C4-2B (cell line): Measurements from ENCODE around the gene LIG3.

Source experiments
- ZFX ChIP-seq: fragments of 450-650 bp; IDR thresholded peaks from 2 replicates; pipeline ENCODE4 v1.6.1; 2017
- TF ChIP-seq, protein P1 (sequence below): fragments of 450-650 bp; conservative IDR thresholded peaks from 2 replicates; pipeline ENCODE4 v1.5.1; 2017; ENCODE audit warnings: mild to moderate bottlenecking

DNA sequence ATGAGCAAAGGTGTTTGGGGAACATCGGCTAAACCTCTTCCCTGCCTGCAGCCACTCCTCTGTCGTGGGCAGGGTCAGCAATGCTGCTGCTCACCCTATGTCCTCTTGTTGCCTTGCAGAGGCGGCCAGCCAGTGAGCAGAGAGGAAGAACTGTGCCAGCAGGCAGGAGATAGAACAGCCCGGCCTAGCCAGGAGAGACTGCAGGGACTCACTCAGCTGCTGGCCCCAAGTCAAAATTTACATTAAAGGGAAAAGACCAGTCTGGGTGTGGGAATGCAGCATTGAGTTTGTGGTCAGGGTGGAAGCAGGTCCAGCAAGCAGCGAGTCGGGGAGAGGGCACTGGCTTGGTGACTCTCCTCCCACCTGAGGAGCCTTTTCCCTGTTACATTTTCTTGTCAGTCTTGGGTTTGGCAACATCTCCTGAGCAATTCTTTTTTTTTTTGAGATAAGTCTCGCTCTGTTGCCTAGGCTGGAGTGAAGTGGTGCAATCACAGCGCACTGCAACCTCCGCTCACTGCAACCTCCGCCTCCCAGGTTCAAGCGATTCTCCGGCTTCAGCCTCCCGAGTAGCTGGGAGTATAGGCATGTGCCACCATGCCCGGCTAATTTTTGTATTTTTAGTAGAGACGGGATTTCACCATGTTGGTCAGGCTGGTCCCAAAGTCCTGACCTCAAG, 22.7 kb downstream of the LIG3 start:
- TF ChIP-seq, protein P1, sequence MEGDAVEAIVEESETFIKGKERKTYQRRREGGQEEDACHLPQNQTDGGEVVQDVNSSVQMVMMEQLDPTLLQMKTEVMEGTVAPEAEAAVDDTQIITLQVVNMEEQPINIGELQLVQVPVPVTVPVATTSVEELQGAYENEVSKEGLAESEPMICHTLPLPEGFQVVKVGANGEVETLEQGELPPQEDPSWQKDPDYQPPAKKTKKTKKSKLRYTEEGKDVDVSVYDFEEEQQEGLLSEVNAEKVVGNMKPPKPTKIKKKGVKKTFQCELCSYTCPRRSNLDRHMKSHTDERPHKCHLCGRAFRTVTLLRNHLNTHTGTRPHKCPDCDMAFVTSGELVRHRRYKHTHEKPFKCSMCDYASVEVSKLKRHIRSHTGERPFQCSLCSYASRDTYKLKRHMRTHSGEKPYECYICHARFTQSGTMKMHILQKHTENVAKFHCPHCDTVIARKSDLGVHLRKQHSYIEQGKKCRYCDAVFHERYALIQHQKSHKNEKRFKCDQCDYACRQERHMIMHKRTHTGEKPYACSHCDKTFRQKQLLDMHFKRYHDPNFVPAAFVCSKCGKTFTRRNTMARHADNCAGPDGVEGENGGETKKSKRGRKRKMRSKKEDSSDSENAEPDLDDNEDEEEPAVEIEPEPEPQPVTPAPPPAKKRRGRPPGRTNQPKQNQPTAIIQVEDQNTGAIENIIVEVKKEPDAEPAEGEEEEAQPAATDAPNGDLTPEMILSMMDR = no peak
- no peak for TF ChIP-seq ZFX
